H1 (cell line): Measurements from ENCODE around the gene CADM1. TPM values are rescaled to one million over a fixed set of nuclear protein-coding genes. Genes with fewer than 3 reads are reported as not detected.

Experiments used
- CTCF ChIA-PET: fragments of 300-600 bp; sonication (Branson Sonifier 250); formaldehyde crosslinking; loops from one replicate; lab custom pipeline; 2021; ENCODE audit not compliant: partially characterized antibody; lab: Charles Lee
- POLR2A ChIA-PET: fragments of 300-600 bp; sonication (Branson Sonifier 250); formaldehyde crosslinking; loops from one replicate; lab custom pipeline; 2021; ENCODE audit warnings: inconsistent platforms; ENCODE audit not compliant: partially characterized antibody; lab: Charles Lee
- DNase-seq, 2 experiments: peaks; one replicate each; pipeline versions ENCODE4 v3.0.0 to v3.0.0-alpha.2; 2010 to 2022; ENCODE audit warnings: low spot score in 2 of 2, low read depth in 1 of 2, mixed read lengths in 1 of 2
- FAIRE-seq: peaks from 2 replicates; lab custom pipeline; 2011; peaks lifted over from hg19 to GRCh38; lab: Jason Lieb, UNC
- H2AFZ ChIP-seq: 2 replicates; pipeline ENCODE4 v1.8.1; 2012; ENCODE audit warnings: low read length, inconsistent platforms
- H2AK5ac ChIP-seq: 2 replicates; pipeline ENCODE4 v1.6.1; 2013; ENCODE audit warnings: low read depth, low read length
- H2BK120ac ChIP-seq: replicated peaks from 2 replicates; pipeline ENCODE3; 2013; ENCODE audit warnings: low read depth, low read length, inconsistent platforms
- H2BK12ac ChIP-seq: 2 replicates; pipeline ENCODE4 v1.6.1; 2013; ENCODE audit warnings: low read depth, low read length
- H2BK15ac ChIP-seq: 2 replicates; pipeline ENCODE4 v1.6.1; 2013; ENCODE audit warnings: low read length
- H2BK20ac ChIP-seq: 2 replicates; pipeline ENCODE4 v1.6.1; 2013; ENCODE audit warnings: low read length
- H2BK5ac ChIP-seq: 2 replicates; pipeline ENCODE4 v1.6.1; 2013; ENCODE audit warnings: low read depth, low read length
- H3K14ac ChIP-seq: 2 replicates; pipeline ENCODE4 v1.6.1; 2013; ENCODE audit warnings: inconsistent platforms; ENCODE audit not compliant: insufficient read length
- H3K18ac ChIP-seq: 2 replicates; pipeline ENCODE4 v1.6.1; 2013; ENCODE audit warnings: low read length; ENCODE audit errors: extremely low read depth
- H3K23ac ChIP-seq: 2 replicates; pipeline ENCODE4 v1.6.1; 2013; ENCODE audit warnings: inconsistent platforms; ENCODE audit not compliant: insufficient read length
- H3K23me2 ChIP-seq: 2 replicates; pipeline ENCODE4 v1.6.1; 2013; ENCODE audit warnings: low read depth, low read length
- H3K27ac ChIP-seq: 2 replicates; pipeline ENCODE4 v1.6.1; 2011; ENCODE audit warnings: low read depth, low read length, inconsistent platforms
- H3K27me3 ChIP-seq, 4 experiments: replicated peaks in 1 of 4; 1 replicate in 1 of 4; 2 replicates in 3 of 4; pipeline versions ENCODE4 v1.6.1 to v1.8.1; 2011 to 2013; ENCODE audit warnings: low read length in 3 of 4, mild to moderate bottlenecking in 3 of 4, inconsistent platforms in 2 of 4, mixed read lengths in 2 of 4, moderate library complexity in 1 of 4; ENCODE audit not compliant: control insufficient read depth in 3 of 4, insufficient read depth in 3 of 4; ENCODE audit errors: extremely low read depth in 1 of 4
- H3K36me3 ChIP-seq, 4 experiments: 2 replicates each; pipeline versions ENCODE4 v1.6.1 to v1.8.1; 2011 to 2013; ENCODE audit warnings: mild to moderate bottlenecking in 4 of 4, low read length in 3 of 4, moderate library complexity in 2 of 4, control low read depth in 1 of 4, inconsistent platforms in 1 of 4; ENCODE audit not compliant: insufficient read depth in 4 of 4, control insufficient read depth in 2 of 4
- H3K4ac ChIP-seq: replicated peaks from 2 replicates; pipeline ENCODE3; 2013; ENCODE audit warnings: low read length, low read depth, mixed read lengths, inconsistent platforms; ENCODE audit not compliant: insufficient read length
- H3K4me1 ChIP-seq, 4 experiments: replicated peaks in 1 of 4; 1 replicate in 1 of 4; 2 replicates in 3 of 4; pipeline versions ENCODE4 v1.6.1 to v1.8.1; 2011 to 2013; ENCODE audit warnings: low read length in 3 of 4, inconsistent platforms in 2 of 4, mixed read lengths in 1 of 4; ENCODE audit not compliant: insufficient read depth in 4 of 4, control insufficient read depth in 3 of 4
- H3K4me2 ChIP-seq, 2 experiments: 2 replicates each; pipeline versions ENCODE4 v1.6.1 to v1.8.1; 2011 to 2013; ENCODE audit warnings: low read depth in 2 of 2, low read length in 2 of 2, control low read depth in 1 of 2, inconsistent platforms in 1 of 2, mild to moderate bottlenecking in 1 of 2; ENCODE audit not compliant: insufficient read depth in 1 of 2
- H3K4me3 ChIP-seq, 4 experiments: fragments of 200-600, 300-600 bp in 1 of 4; sonication (generic), shearing (Covaris generic), sonication (Bioruptor Twin) in 1 of 4; 2 replicates each; pipeline versions ENCODE4 v1.5.1 to v1.8.1; 2011 to 2016; ENCODE audit warnings: low read length in 4 of 4, low read depth in 3 of 4, control low read depth in 2 of 4, inconsistent platforms in 2 of 4, mild to moderate bottlenecking in 2 of 4, mixed read lengths in 1 of 4, moderate library complexity in 1 of 4; ENCODE audit not compliant: insufficient read depth in 2 of 4; ENCODE audit errors: extremely low read depth in 1 of 4
- H3K56ac ChIP-seq: replicated peaks from 2 replicates; pipeline ENCODE3; 2013; ENCODE audit warnings: low read depth, mild to moderate bottlenecking, mixed read lengths, low read length, inconsistent platforms; ENCODE audit not compliant: insufficient read length
- H3K79me1 ChIP-seq: 2 replicates; pipeline ENCODE4 v1.6.1; 2013; ENCODE audit warnings: low read depth, low read length, control low read depth
- H3K79me2 ChIP-seq, 2 experiments: 2 replicates each; pipeline versions ENCODE4 v1.6.1 to v1.8.1; 2012 to 2013; ENCODE audit warnings: low read length in 2 of 2, mild to moderate bottlenecking in 2 of 2, inconsistent platforms in 1 of 2; ENCODE audit not compliant: insufficient read depth in 2 of 2, control insufficient read depth in 1 of 2
- H3K9ac ChIP-seq, 4 experiments: replicated peaks in 1 of 4; 1 replicate in 1 of 4; 2 replicates in 3 of 4; pipeline versions ENCODE4 v1.6.1 to v1.8.1; 2011 to 2013; ENCODE audit warnings: low read depth in 3 of 4, low read length in 3 of 4, control low read depth in 2 of 4, mild to moderate bottlenecking in 2 of 4, moderate library complexity in 2 of 4, inconsistent platforms in 1 of 4; ENCODE audit errors: extremely low read depth in 1 of 4
- H3K9me3 ChIP-seq, 2 experiments: 2 replicates each; pipeline versions ENCODE4 v1.6.1 to v1.8.1; 2012 to 2013; ENCODE audit warnings: mild to moderate bottlenecking in 2 of 2, moderate library complexity in 2 of 2, control low read depth in 1 of 2, inconsistent platforms in 1 of 2, low read depth in 1 of 2, low read length in 1 of 2, mixed read lengths in 1 of 2; ENCODE audit not compliant: insufficient read depth in 2 of 2
- H4K20me1 ChIP-seq, 2 experiments: replicated peaks in 1 of 2; 2 replicates each; pipeline versions ENCODE3 to v1.8.1; 2011 to 2013; ENCODE audit warnings: inconsistent platforms in 2 of 2, low read length in 2 of 2, mild to moderate bottlenecking in 1 of 2; ENCODE audit not compliant: insufficient read depth in 2 of 2, control insufficient read depth in 1 of 2
- H4K5ac ChIP-seq: 2 replicates; pipeline ENCODE4 v1.6.1; 2013; ENCODE audit warnings: low read length, low read depth, mixed read lengths, inconsistent platforms; ENCODE audit not compliant: insufficient read length
- H4K8ac ChIP-seq: 2 replicates; pipeline ENCODE4 v1.8.0; 2013; ENCODE audit warnings: mild to moderate bottlenecking, moderate library complexity, low read length, inconsistent platforms; ENCODE audit not compliant: insufficient read depth; ENCODE audit errors: extremely low read depth
- H4K91ac ChIP-seq: replicated peaks from 2 replicates; pipeline ENCODE3; 2013; ENCODE audit warnings: low read length, mixed read lengths, inconsistent platforms; ENCODE audit not compliant: insufficient read length
- BACH1 ChIP-seq: IDR thresholded peaks from 2 replicates; pipeline ENCODE4 v1.6.1; 2012; ENCODE audit warnings: low read length, improper control_type of control experiment
- CBX8 ChIP-seq: fragments of 300-800, 300-1000 bp; sonication (generic); IDR thresholded peaks from 2 replicates; pipeline ENCODE4 v1.7.1; 2016; ENCODE audit warnings: low read depth, low read length, borderline replicate concordance
- CHD2 ChIP-seq: IDR thresholded peaks from 2 replicates; pipeline ENCODE4 v1.6.1; 2012; ENCODE audit warnings: low read length, improper control_type of control experiment
- CREB1 ChIP-seq: IDR thresholded peaks from 2 replicates; pipeline ENCODE4 v1.6.1; 2012; ENCODE audit warnings: inconsistent platforms
- HDAC6 ChIP-seq: IDR thresholded peaks from one replicate; pipeline ENCODE4 v1.7.1; 2012; ENCODE audit warnings: low read depth, mild to moderate bottlenecking, inconsistent platforms, low read length, moderate library complexity
- NANOG ChIP-seq: IDR thresholded peaks from 2 replicates; pipeline ENCODE4 v1.6.1; 2011; ENCODE audit warnings: low read length, low read depth, mild to moderate bottlenecking, inconsistent platforms; ENCODE audit not compliant: insufficient read depth, poor library complexity, severe bottlenecking
- SAP30 ChIP-seq: fragments of 300-600 bp; sonication (generic); IDR thresholded peaks from 2 replicates; pipeline ENCODE4 v1.7.1; 2012; ENCODE audit warnings: low read length, moderate library complexity, mild to moderate bottlenecking, inconsistent platforms; ENCODE audit not compliant: insufficient read depth, insufficient replicate concordance
- SIN3A ChIP-seq, 2 experiments: IDR thresholded peaks in 1 of 2; conservative IDR thresholded peaks in 1 of 2; 2 replicates each; pipeline ENCODE4 v1.6.1; 2011 to 2012; ENCODE audit warnings: low read length in 2 of 2, improper control_type of control experiment in 1 of 2, low read depth in 1 of 2, mild to moderate bottlenecking in 1 of 2
- SUZ12 ChIP-seq: fragments of 200-600 bp; sonication (generic); IDR thresholded peaks from 2 replicates; pipeline ENCODE4 v1.6.1; 2012; ENCODE audit warnings: mild to moderate bottlenecking, inconsistent platforms, low read length, moderate library complexity, mixed read lengths
- TCF12 ChIP-seq: IDR thresholded peaks from 2 replicates; pipeline ENCODE4 v1.6.1; 2011; ENCODE audit warnings: low read depth, mild to moderate bottlenecking, low read length
- WGBS, 2 experiments: shearing (Covaris generic) in 1 of 2; methylation state at CpG; one replicate each; pipeline versions ENCODE4 v1.1.6 to v1.1.7; 2013 to 2015; ENCODE audit warnings: low lambda C conversion rate in 2 of 2, mixed read lengths in 2 of 2, inconsistent platforms in 1 of 2, low coverage in 1 of 2, missing lambda C conversion rate in 1 of 2; ENCODE audit not compliant: insufficient replicate concordance in 2 of 2, insufficient coverage in 1 of 2, insufficient read length in 1 of 2; ENCODE audit errors: extremely low coverage in 1 of 2, missing lambda C conversion rate in 1 of 2; 5-methylcytosine and 5-hydroxymethylcytosine counted together
- polyA plus RNA-seq, 7 experiments: library from polyadenylated mRNA; depleted of rRNA in 3 of 7; stranded (reverse) in 5 of 7; unstranded in 2 of 7; fragments of >200 nt in 5 of 7; fragments of 200-250 nt in 2 of 7; gene quantifications; 1 replicate in 5 of 7; 2 replicates in 1 of 7; 4 replicates in 1 of 7; pipeline versions ENCODE4 v1.2.1 to v1.2.3, GENCODE V29; 2011 to 2013; ENCODE audit warnings: missing spikeins in 2 of 7, mixed read lengths in 2 of 7
- total RNA-seq: library from RNA; stranded (reverse); fragmentation: NEBNext Ultra II Directional; extraction: Animal tissue kit (Norgen Biotek cat#: 25700); gene quantifications from 2 replicates; pipeline ENCODE4 v1.2.1, GENCODE V29; 2021

The CADM1 gene
- total and polyA plus RNA-seq, 2 of the 8 experiments (the other 6 are each of a cell fraction or from before 2014, with no cell fraction given) = 8.3 to 25.3 TPM

DNA sequence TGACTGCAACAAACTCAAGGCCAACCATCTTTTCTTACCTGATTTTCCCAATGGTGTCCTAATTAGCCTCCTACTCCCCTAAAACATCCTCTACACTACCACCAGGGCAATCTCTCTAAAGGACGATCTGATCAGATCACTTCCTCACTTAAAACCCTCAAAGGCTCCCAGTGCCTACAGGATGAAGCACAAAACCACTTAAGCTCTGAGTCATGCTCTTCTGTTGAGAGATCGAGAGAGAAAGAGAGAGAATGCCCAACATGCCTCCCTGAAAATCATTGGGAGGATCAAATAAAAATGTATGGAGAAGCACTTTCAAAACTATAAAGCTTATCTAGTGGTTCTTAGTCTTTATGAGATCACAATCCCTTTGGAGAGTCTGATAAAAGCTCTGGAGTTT, 171.1 kb downstream of the CADM1 start:
- WGBS, 2 experiments = 85% methylated on average over 2 of the region's 2 CpGs; no CpG with 5 or more reads in 1 of the 2 experiments
- no peak for DNase-seq
- Histone ChIP-seq H2BK5ac (no peak overlapping the region), H2AFZ (no peak overlapping the region), H3K9me3 (no peaks in the 10 kb centered on the region), H3K9ac (no peak overlapping the region), H4K91ac (no peak overlapping the region), H3K27ac (no peak overlapping the region), H3K4ac (no peak overlapping the region), H3K56ac (no peak overlapping the region), H3K18ac (no peak overlapping the region), H3K4me3 (no peak overlapping the region), H3K36me3 (no peaks in the 10 kb centered on the region), H3K14ac (no peak overlapping the region)
- ChIA-PET POLR2A (no interaction called here), CTCF (interaction anchor here (0.6 to 3.8 kb wide), 18 partner anchors 9 to 558 kb away, joined by 3 to 25 read pairs (median 3); partner anchors contain the start of gene CADM1)
- TF ChIP-seq SAP30 = no peak
- TF ChIP-seq NANOG = no peak
- no peak for TF ChIP-seq CREB1
- TF ChIP-seq CHD2 = no peak
- TF ChIP-seq HDAC6 = no peak
- TF ChIP-seq TCF12 = no peak
- TF ChIP-seq SUZ12 = no peak
- no peak for TF ChIP-seq SIN3A (conservative IDR thresholded peaks at IDR 0.05 in 1 of 2, IDR thresholded peaks at IDR 0.05 in 1 of 2; ENCODE audit: low read depth in 1 of 2, low read length in 2 of 2)
- TF ChIP-seq BACH1 = no peak
- TF ChIP-seq CBX8 = no peak
- TF ChIP-seq, all 59 proteins: peak for 0
- Histone ChIP-seq H2BK120ac (no peak overlapping the region), H4K5ac (no peak overlapping the region), H3K79me2 (no peaks in the 10 kb centered on the region), H3K4me2 (no peak overlapping the region), H2BK15ac (no peak overlapping the region), H3K27me3 (no peaks in the 10 kb centered on the region), H4K20me1 (no peaks in the 10 kb centered on the region), H3K4me1 (peaks cover 0 to 5% (median 0%) of the 10 kb centered on the region in 4 experiments; a peak in 1 of 7 replicates), H3K79me1 (no peaks in the 10 kb centered on the region; the same call in 1 of the 2 replicates), H3K23ac (no peak overlapping the region), H2BK20ac (no peak overlapping the region), H3K23me2 (no peaks in the 10 kb centered on the region), H2AK5ac (no peak overlapping the region), H4K8ac (no peak overlapping the region), H2BK12ac (no peak overlapping the region)
- FAIRE-seq = no peak
